Body of pancreas (tissue), 4 donors: ENCODE results near the gene NOP16.

Experiments
- CTCF ChIP-seq, 7 experiments: fragments of 450-650 bp in 4 of 7; fragments of 200-600 bp in 3 of 7; sonication (generic) in 3 of 7; IDR thresholded peaks; one replicate each; pipeline ENCODE4 v1.5.1; 2016 to 2019; ENCODE audit warnings: antibody characterized with exemption in 7 of 7
- POLR2A ChIP-seq, 3 donors: fragments of 450-650 bp; IDR thresholded peaks; one replicate each; pipeline ENCODE4 v1.6.1; 2016; ENCODE audit warnings: antibody characterized with exemption in 3 of 3, mild to moderate bottlenecking in 2 of 3

- TF ChIP-seq CTCF (IDR thresholded peaks at IDR 0.05), result no peak
- no peak for TF ChIP-seq POLR2A (IDR thresholded peaks at IDR 0.05)
Measured at GRCh38 chr5:176353533-176353932, 34.9 kb downstream of the NOP16 start.
